Fibroblast of the aortic adventitia (primary cell): ENCODE data around the gene SLC25A13. TPM values are rescaled to one million over a fixed set of nuclear protein-coding genes. Genes with fewer than 3 reads are reported as not detected.

Experiments
- DNase-seq: peaks from one replicate; pipeline ENCODE4 v3.0.0-alpha.2; 2010; ENCODE audit warnings: low read depth
- H3K4me3 ChIP-seq: 2 replicates; pipeline ENCODE4 v1.5.1; 2011; ENCODE audit warnings: low read depth, mild to moderate bottlenecking, control low read depth, low read length, moderate library complexity
- total RNA-seq: library from RNA; depleted of rRNA; stranded (reverse); fragments of >200 nt; gene quantifications from 2 replicates; pipeline ENCODE4 v1.2.3, GENCODE V29; 2012; ENCODE audit warnings: low replicate concordance
- TF ChIP-seq, protein P1 (sequence below): IDR thresholded peaks from 2 replicates; pipeline ENCODE4 v1.5.1; 2011; ENCODE audit warnings: mild to moderate bottlenecking, low read length, control low read depth, inconsistent platforms; ENCODE audit not compliant: insufficient read depth

Gene SLC25A13
- total RNA-seq, 1 donor = 14.3 TPM

DNA sequence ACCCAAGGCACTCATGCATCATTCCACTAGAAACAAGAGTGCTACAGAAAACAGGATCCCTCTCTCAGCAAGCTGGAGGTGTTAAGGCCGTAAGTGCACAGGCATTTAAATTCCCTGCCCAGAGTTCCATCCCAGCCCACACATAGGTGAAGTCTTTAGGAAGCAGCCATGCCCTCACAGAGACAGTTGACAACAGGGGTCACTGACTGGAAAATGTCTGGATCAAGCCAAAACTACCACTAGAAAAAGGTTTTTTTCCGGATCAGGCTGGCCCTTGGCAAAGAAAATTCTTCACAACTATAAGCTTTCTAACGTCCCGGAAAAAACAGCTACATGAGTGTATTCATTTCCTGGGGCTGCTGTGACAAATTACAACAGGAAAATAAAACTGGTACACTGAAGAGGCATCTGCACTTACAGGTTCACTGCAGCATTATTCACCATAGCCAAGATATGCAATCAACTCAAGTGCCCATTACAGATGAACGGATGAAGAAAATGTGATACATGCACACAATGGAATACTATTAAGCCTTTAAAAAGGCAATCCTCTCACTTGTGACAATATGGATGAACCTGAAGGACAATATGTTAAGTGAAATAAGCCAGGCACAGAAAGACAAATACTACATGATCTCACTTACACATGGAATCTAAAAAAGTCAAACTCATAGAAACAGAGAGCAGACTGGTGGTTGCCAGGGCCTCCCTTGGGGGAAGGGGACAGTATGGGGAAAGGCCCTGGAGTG lies 52.5 kb downstream of the SLC25A13 start:
- no peak for DNase-seq

DNA sequence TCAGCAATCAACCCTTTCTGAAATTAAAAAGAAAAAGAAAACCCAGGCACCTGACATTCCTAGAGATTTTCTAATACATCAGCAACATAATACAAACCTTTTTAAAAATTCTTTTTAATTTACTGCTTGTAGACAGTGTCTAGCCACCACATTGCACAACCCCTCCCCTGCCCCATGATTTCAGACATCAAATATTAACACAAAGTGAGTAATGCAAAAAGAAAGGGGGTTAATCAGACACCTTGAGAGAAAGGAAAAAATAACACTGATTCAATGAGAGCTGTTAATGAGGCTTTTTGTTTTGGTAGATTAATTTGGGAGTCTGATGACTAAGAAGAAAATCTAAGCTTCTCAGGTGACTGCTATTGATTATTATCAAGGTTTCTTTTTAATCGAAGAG lies 55.3 kb downstream of the SLC25A13 start:
- TF ChIP-seq, protein P1, sequence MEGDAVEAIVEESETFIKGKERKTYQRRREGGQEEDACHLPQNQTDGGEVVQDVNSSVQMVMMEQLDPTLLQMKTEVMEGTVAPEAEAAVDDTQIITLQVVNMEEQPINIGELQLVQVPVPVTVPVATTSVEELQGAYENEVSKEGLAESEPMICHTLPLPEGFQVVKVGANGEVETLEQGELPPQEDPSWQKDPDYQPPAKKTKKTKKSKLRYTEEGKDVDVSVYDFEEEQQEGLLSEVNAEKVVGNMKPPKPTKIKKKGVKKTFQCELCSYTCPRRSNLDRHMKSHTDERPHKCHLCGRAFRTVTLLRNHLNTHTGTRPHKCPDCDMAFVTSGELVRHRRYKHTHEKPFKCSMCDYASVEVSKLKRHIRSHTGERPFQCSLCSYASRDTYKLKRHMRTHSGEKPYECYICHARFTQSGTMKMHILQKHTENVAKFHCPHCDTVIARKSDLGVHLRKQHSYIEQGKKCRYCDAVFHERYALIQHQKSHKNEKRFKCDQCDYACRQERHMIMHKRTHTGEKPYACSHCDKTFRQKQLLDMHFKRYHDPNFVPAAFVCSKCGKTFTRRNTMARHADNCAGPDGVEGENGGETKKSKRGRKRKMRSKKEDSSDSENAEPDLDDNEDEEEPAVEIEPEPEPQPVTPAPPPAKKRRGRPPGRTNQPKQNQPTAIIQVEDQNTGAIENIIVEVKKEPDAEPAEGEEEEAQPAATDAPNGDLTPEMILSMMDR = no peak
- no peak for DNase-seq
- no peak overlapping the region for H3K4me3 ChIP-seq

More for the DNA sequence above, 52.5 kb downstream of the SLC25A13 start:
- TF ChIP-seq, protein P1 = no peak
- no peak overlapping the region for H3K4me3 ChIP-seq

DNA sequence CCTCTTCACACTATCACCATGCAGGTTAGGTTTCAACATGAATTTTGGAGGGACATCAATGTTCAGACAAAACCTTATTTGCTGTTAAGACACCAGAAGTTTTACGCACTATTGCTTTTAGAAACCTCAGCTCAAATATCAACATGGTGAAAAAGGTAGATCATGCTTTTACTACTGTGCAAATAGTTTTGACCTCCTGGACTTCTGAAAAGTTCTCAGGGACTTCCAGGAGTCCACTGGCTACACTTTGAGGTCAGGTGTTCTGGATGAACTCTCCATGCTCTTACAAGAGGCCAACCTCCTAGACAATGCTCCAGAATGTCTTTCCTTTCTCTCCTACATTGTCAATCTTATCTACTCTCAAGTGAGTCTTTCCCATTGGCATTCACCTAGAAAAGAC lies 55.9 kb downstream of the SLC25A13 start:
- TF ChIP-seq, protein P1 = no peak
- DNase-seq = no peak
- no peak overlapping the region for H3K4me3 ChIP-seq

DNA sequence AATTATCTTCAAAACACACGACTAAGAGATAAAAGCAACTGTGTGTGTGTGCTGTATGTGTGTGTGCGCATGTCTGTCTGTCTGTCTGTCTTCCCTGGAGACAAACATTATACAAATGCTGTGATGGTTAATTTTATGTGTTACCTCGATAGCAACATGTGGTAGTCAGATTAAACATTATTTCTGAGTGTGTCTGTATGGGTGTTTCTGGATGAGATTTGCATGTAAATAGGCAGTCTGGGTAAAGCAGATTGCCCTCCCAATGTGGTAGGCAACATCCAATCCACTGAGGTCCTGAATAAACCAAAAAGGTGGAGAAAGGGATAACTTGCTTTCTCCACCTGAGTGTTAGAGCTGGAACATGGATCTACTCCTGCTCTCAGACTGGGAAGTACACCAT lies 67.9 kb downstream of the SLC25A13 start:
- no peak for DNase-seq
- TF ChIP-seq, protein P1 = no peak
- H3K4me3 ChIP-seq = no peak overlapping the region

DNA sequence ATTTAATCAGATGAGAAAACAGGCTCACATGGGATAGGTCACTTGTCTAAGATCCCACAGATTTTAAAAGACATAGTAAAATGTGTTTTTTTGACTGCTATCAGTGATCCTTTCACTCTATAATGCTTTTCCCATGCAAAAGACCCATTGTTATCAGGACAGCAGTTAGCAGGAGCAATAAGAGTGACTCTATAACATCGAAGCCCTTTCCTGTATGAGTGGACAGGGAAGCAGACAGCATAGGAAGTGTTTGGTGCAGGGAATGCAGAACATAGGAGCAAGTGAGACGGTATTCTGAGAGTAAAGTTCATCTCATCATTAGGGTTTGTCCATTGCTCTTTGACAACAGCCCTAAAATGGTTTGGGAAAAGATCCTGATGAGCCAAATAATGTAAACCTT lies 68.5 kb downstream of the SLC25A13 start:
- DNase-seq = no peak
- TF ChIP-seq, protein P1 = no peak

DNA sequence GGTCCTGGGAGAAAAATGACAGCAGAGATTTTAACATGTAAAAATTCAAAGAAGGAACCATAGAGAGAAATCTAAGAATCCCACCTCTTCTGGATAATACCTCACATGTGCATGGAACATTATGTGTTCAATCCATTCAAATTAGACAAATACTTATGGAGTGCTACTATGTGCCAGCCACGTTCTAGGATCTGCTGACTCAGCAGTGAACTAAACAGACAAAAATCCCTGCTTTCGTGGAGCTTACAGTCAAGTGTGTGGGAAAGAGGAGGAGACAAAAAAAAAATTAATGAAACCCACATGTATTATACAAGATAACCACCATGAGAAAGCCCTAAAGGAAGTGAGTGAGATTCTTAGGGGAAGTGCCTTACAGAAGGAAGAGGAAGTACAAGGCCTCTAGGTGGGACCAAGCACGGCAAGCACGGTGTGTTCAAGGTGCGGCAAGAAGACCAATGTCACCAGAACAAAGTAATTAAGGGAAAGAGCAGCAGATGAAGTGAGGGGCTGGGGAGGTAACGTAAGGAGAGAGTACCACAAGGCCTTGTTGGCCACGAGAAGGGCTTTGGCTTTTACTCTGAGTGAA lies 71.0 kb downstream of the SLC25A13 start:
- no peak for DNase-seq
- TF ChIP-seq, protein P1 = no peak
- no peak overlapping the region for H3K4me3 ChIP-seq

More for the DNA sequence above, 68.5 kb downstream of the SLC25A13 start:
- H3K4me3 ChIP-seq = no peak overlapping the region
